ENCODE results near the gene U2AF1L4.
"Not testable (repeated sequence)": the region's sequence is repeated elsewhere in the genome, so short reads cannot be mapped to it uniquely, and the experiment has no call there.

Gene U2AF1L4

DNA sequence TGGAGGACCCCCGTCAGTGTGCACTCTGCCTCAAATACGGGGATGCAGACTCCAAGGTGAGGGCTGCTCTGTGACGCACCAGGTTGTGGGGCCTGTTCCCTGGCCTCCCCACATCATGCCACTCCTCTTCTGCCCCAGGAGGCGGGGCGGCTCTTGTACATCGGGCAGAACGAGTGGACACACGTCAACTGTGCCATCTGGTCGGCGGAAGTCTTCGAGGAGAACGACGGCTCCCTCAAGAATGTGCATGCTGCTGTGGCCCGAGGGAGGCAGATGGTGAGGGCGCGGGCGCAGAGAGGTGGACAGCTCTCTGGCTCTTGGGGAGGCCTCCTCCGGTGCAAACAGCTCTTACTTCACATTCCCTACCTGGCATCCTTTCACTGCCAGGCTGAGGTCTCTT lies 16.2 kb downstream of the U2AF1L4 start:
- no peak for DNase-seq

DNA sequence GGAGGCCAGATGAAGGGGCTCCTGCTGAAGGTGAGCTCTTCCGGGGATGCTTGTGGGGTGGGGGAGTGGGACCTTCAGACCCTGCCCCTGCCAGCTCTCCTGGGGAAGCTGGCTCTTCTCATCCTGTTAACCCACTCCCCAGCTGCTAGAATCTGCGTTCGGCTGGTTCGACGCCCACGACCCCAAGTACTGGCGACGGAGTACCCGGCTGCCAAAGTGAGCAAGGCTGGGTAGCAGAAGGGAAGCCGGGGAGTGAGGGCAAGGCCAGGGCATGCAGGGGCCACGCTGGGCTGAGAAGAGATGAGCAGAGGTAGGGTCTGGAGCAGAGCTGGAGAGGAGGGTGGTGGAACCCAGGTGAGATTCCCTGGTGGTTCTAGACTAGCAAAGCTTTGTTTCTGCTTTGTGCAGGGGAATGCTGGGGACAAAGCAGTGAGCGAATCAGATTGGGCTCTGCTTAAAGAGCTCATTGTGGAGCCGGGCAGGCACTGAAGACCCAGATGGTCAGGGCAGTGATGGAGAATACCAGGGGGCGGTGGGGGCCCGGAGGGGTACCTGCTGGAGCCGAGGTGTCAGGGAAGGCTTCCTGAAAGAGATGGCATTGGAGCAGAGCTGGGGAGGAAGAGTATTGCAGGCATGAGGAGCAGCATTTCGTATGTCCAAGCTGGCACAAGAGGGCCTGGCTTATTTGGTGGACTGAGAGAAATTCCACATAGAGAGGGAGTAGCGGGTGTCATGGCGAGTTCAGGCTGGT lies 17.1 kb downstream of the U2AF1L4 start:
- no peak for DNase-seq

DNA sequence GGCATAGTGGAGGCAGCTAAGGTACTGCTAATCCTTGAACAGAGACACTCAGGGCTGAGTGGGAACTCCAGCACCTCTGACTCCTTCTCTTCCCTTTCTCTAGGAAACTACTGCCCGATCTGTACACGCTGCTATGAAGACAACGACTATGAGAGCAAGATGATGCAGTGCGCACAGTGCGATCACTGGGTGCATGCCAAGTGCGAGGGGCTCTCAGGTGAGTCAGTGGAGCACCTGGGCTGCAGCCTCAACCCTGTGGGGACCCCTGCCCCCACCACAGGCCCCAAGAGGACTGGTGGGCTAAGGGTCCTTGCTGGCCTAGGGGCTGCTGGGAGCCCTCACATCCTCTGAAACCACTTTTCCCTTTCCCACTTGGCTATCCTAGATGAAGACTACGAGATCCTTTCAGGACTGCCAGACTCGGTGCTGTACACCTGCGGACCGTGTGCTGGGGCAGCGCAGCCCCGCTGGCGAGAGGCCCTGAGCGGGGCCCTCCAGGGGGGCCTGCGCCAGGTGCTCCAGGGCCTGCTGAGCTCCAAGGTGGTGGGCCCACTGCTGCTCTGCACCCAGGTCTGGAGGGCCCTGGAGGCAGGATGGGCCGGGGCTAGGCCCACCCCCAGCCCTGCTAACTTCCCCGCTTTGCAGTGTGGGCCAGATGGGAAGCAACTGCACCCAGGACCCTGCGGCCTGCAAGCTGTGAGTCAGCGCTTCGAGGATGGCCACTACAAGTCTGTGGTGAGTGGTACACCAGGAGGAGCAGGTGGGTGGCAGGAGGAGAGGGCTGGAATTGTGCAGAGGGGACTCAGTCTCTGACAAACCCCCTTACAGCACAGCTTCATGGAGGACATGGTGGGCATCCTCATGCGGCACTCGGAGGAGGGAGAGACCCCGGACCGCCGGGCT lies 17.9 kb downstream of the U2AF1L4 start:
- DNase-seq = no peak

DNA sequence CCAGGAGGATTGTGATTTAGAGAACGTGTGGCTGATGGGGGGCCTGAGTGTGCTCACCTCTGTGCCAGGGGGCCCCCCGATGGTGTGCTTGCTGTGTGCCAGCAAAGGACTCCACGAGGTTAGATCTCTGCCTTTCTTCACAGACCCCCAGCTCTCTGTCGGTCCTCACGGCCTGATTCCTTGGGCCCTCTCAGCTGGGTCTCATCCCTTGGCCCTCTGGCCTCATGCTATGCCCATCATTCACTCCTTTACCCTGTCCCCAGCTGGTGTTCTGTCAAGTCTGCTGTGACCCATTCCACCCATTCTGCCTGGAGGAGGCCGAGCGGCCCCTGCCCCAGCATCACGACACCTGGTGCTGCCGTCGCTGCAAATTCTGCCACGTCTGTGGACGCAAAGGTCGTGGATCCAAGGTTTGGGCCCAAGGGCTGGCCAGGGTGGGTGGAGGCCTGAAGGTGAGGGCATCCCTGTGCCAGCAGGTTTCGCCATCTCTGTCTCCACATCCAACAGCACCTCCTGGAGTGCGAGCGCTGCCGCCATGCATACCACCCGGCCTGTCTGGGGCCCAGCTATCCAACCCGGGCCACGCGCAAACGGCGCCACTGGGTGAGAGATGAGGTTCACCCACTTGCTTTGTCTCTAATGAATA lies 19.9 kb downstream of the U2AF1L4 start:
- DNase-seq = no peak

GRCh38 chr19:35724560-35724959 lies 20.7 kb downstream of the U2AF1L4 start:
- no peak for DNase-seq

- not testable (repeated sequence) for DNase-seq
Observed at GRCh38 chr19:35724132-35724531, 21.1 kb downstream of the U2AF1L4 start.

DNA sequence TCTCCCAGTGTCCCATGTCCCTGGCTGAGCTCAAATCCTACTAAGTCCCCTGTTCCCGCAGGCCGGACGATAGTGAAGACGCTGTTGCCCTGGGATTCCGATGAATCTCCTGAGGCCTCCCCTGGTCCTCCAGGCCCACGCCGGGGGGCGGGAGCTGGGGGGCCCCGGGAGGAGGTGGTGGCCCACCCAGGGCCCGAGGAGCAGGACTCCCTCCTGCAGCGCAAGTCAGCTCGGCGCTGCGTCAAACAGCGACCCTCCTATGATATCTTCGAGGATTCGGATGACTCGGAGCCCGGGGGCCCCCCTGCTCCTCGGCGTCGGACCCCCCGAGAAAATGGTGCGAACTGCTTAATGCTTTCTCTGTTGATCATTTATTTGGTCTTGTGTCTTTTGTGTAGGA lies 21.5 kb downstream of the U2AF1L4 start:
- no peak for DNase-seq

DNA sequence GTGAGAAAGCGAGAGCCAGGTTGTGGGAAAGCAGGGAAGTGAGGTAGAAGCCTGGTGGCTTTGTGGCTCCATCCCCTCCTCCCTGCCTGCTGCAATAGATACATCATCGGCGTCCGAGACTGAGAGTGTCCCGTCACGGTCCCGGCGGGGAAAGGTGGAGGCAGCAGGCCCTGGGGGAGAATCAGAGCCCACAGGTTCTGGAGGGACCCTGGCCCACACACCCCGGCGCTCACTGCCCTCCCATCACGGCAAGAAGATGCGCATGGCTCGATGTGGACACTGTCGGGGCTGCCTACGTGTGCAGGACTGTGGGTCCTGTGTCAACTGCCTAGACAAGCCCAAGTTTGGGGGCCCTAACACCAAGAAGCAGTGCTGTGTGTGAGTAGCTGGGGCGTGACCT lies 22.3 kb downstream of the U2AF1L4 start:
- no peak for DNase-seq

GRCh38 chr19:35722461-35722860 lies 22.8 kb downstream of the U2AF1L4 start:
- DNase-seq = no peak

GRCh38 chr19:35721374-35721773 lies 23.8 kb downstream of the U2AF1L4 start:
- DNase-seq = no peak

DNA sequence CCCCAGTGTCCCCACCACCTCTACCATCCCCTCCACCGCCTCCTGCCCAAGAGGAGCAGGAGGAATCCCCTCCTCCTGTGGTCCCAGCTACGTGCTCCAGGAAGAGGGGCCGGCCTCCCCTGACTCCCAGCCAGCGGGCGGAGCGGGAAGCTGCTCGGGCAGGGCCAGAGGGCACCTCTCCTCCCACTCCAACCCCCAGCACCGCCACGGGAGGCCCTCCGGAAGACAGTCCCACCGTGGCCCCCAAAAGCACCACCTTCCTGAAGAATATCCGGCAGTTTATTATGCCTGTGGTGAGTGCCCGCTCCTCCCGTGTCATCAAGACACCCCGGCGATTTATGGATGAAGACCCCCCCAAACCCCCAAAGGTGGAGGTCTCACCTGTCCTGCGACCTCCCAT lies 24.6 kb downstream of the U2AF1L4 start:
- no peak for DNase-seq

DNA sequence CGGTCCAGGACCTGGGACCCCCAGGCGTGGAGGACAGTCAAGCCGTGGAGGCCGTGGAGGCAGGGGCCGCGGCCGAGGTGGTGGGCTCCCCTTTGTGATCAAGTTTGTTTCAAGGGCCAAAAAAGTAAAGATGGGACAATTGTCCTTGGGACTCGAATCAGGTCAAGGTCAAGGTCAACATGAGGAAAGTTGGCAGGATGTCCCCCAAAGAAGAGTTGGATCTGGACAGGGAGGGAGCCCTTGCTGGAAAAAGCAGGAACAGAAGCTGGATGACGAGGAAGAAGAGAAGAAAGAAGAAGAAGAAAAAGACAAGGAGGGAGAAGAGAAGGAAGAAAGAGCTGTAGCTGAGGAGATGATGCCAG lies 25.1 kb downstream of the U2AF1L4 start:
- no peak for DNase-seq

DNA sequence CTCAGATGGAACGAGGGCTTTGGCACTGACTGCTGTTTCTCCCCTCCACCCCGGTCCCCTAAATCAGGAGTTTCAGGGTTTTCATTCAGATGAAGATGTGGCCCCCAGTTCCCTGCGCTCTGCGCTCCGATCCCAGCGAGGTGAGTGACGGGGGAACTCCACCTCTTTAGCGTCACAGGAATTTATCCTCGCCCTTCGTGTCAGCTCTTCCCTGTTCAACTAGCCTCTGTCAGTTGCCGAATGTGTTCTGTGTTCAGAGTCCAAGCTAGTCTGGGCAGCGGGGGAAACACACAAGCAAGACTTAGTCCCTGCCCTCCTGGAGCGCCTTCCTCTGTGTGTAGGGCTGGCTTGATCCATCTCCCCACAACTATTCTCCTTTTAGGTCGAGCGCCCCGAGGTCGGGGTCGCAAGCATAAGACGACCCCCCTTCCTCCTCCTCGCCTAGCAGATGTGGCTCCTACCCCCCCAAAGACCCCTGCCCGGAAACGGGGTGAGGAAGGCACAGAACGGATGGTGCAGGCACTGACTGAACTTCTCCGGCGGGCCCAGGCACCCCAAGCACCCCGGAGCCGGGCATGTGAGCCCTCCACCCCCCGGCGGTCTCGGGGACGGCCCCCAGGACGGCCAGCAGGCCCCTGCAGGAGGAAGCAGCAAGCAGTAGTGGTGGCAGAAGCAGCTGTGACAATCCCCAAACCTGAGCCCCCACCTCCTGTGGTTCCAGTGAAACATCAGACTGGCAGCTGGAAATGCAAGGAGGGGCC lies 25.6 kb downstream of the U2AF1L4 start:
- DNase-seq = no peak

GRCh38 chr19:35718345-35719041 lies 26.7 kb downstream of the U2AF1L4 start:
- DNase-seq = peak in 17 of 58 donors; percentile 4 to 53 (median 25)

DNA sequence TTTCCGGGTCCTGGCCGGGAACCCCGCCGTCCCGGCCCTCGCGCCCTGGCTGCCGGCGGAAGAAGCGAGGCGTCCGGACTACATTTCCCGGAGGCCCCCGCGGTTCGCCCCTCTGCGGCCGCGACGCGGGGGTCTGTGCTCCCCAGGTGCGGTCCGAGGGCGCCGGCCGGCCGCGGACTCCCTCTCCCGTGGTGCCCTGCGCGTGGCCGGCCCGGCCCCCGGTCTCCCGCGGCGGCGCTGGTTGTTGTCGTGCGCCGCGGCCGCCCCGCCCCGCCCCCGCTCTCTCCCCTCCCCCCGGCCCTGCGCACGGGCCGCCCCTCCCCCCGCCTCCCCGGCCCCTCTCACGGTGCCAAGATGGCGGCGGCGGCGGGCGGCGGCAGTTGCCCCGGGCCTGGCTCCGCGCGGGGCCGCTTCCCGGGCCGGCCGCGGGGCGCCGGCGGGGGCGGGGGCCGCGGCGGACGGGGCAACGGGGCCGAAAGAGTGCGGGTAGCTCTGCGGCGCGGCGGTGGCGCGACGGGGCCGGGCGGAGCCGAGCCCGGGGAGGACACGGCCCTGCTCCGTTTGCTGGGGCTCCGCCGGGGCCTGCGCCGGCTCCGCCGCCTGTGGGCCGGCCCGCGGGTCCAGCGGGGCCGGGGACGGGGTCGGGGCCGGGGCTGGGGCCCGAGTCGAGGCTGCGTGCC lies 27.4 kb downstream of the U2AF1L4 start, which contains the start of gene KMT2B:
Gene KMT2B, plus strand, starts transcription at position 339 of the 680 bp plus-strand sequence. Its CDS starts 16 bp downstream, at position 355.
- peak in 24 of 58 donors; percentile 73 to 96 (median 93) for DNase-seq

- DNase-seq = peak; percentile 60 to 96 (median 89)
Observed at GRCh38 chr19:35716801-35717664, 28.2 kb downstream of the U2AF1L4 start.

GRCh38 chr19:35715981-35716800 lies 29.0 kb downstream of the U2AF1L4 start:
- peak in 37 of 58 donors; percentile 25 to 83 (median 69) for DNase-seq

- no peak for DNase-seq
Observed at GRCh38 chr19:35715355-35715809, 29.8 kb downstream of the U2AF1L4 start.

Data from anterior cingulate cortex (tissue), 58 donors.